HPDE6-E6E7 (cell line): Measurements from ENCODE around the gene TRIM2.
"Not testable (repeated sequence)": the region's sequence is repeated elsewhere in the genome, so short reads cannot be mapped to it uniquely, and the experiment has no call there.

Experiments
- DNase-seq: peaks from one replicate; pipeline ENCODE4 v3.0.0; 2011; ENCODE audit warnings: missing footprints; ENCODE audit errors: extremely low spot score

TRIM2 gene

GRCh38 chr4:153189016-153189801, 15.0 kb upstream of the TRIM2 start:
- DNase-seq = no peak

- DNase-seq = no peak
Observed at GRCh38 chr4:153191795-153192363, 12.4 kb upstream of the TRIM2 start.

- no peak for DNase-seq
Observed at GRCh38 chr4:153197301-153197700, 6.9 kb upstream of the TRIM2 start.

GRCh38 chr4:153198719-153199118, 5.5 kb upstream of the TRIM2 start:
- no peak for DNase-seq

- DNase-seq = not testable (repeated sequence)
Observed at GRCh38 chr4:153203746-153204145, 497 bp upstream of the TRIM2 start.

- DNase-seq = no peak
Observed at GRCh38 chr4:153204728-153205648, 745 bp downstream of the TRIM2 start.

GRCh38 chr4:153205757-153206156, 1.5 kb downstream of the TRIM2 start:
- DNase-seq = peak; percentile 42

- DNase-seq = no peak
Observed at GRCh38 chr4:153206534-153206933, 2.3 kb downstream of the TRIM2 start.

- DNase-seq = no peak
Observed at GRCh38 chr4:153207027-153207426, 2.8 kb downstream of the TRIM2 start.

- no peak for DNase-seq
Observed at GRCh38 chr4:153207567-153207966, 3.3 kb downstream of the TRIM2 start.

- DNase-seq = no peak
Observed at GRCh38 chr4:153209410-153209809, 5.2 kb downstream of the TRIM2 start.

- DNase-seq = no peak
Observed at GRCh38 chr4:153210727-153211126, 6.5 kb downstream of the TRIM2 start.

- no peak for DNase-seq
Observed at GRCh38 chr4:153211986-153212728, 7.9 kb downstream of the TRIM2 start.

GRCh38 chr4:153212736-153213135, 8.5 kb downstream of the TRIM2 start:
- DNase-seq = no peak

- DNase-seq = no peak
Observed at GRCh38 chr4:153215921-153216320, 11.7 kb downstream of the TRIM2 start.

- DNase-seq = no peak
Observed at GRCh38 chr4:153216546-153216945, 12.3 kb downstream of the TRIM2 start.

GRCh38 chr4:153217440-153217839, 13.2 kb downstream of the TRIM2 start:
- no peak for DNase-seq

GRCh38 chr4:153218961-153219360, 14.7 kb downstream of the TRIM2 start:
- no peak for DNase-seq

GRCh38 chr4:153220682-153221395, 16.6 kb downstream of the TRIM2 start:
- DNase-seq = no peak

GRCh38 chr4:153221783-153222706, 17.8 kb downstream of the TRIM2 start:
- DNase-seq = peak; percentile 79
